ENCODE results near the gene AIF1L.
"Not testable (repeated sequence)": the region's sequence is repeated elsewhere in the genome, so short reads cannot be mapped to it uniquely, and the experiment has no call there.

AIF1L gene

GRCh38 chr9:131097948-131098278, 1.6 kb downstream of the AIF1L start:
- H3K9me3 ChIP-seq (ENCODE audit: low read length): no peaks in the 10 kb centered on the region
- no peaks in the 10 kb centered on the region for H3K36me3 ChIP-seq (ENCODE audit: insufficient read depth, low read length)
- peaks cover 21% of the 10 kb centered on the region for H3K4me1 ChIP-seq (ENCODE audit: insufficient read depth, low read length)
- peaks cover 8% of the 10 kb centered on the region for H3K27me3 ChIP-seq (ENCODE audit: insufficient read depth, low read length)
- H2AFZ ChIP-seq (ENCODE audit: low read depth, low read length): no peak overlapping the region
- H3K4me3 ChIP-seq (ENCODE audit: low read length): peak overlapping the region; percentile 90

- no peaks in the 10 kb centered on the region for H3K36me3 ChIP-seq (ENCODE audit: insufficient read depth, low read length)
- H3K4me3 ChIP-seq (ENCODE audit: low read length): no peak overlapping the region
- H3K4me1 ChIP-seq (ENCODE audit: insufficient read depth, low read length): peaks cover 21% of the 10 kb centered on the region
- peaks cover 8% of the 10 kb centered on the region for H3K27me3 ChIP-seq (ENCODE audit: insufficient read depth, low read length)
- no peaks in the 10 kb centered on the region for H3K9me3 ChIP-seq (ENCODE audit: low read length)
- H2AFZ ChIP-seq (ENCODE audit: low read depth, low read length): no peak overlapping the region
Measured at GRCh38 chr9:131098391-131099101, 2.2 kb downstream of the AIF1L start.

- Histone ChIP-seq H3K4me1 (ENCODE audit: insufficient read depth, low read length) (peaks cover 21% of the 10 kb centered on the region), H3K9me3 (ENCODE audit: low read length) (no peaks in the 10 kb centered on the region), H3K4me3 (ENCODE audit: low read length) (no peak overlapping the region), H3K36me3 (ENCODE audit: insufficient read depth, low read length) (no peaks in the 10 kb centered on the region), H2AFZ (ENCODE audit: low read depth, low read length) (no peak overlapping the region), H3K27me3 (ENCODE audit: insufficient read depth, low read length) (peaks cover 5% of the 10 kb centered on the region)
Measured at GRCh38 chr9:131099102-131099606, 2.8 kb downstream of the AIF1L start.

DNA sequence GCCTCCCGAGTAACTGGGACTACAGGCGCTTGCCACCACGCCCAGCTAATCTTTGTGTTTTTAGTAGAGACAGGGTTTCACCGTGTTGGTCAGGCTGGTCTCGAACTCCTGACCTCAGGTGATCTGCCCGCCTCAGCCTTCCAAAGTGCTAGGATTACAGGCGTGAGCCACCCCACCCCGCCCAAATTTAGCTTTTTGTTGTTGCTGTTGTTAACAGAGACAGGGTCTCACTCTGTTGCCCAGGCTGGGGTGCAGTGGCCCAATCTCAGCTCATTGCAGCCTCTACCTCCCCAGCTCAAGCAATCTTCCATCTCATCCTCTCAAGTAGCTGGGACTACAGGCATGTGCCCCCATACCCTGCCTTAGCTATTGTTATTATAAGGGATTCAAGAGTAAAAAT, 3.5 kb downstream of the AIF1L start:
- not testable (repeated sequence) for H3K27me3 ChIP-seq (ENCODE audit: insufficient read depth, low read length); H3K9me3 ChIP-seq (ENCODE audit: low read length)

GRCh38 chr9:131100445-131100844, 4.1 kb downstream of the AIF1L start:
- H3K9me3 ChIP-seq (ENCODE audit: low read length): no peaks in the 10 kb centered on the region
- H3K4me3 ChIP-seq (ENCODE audit: low read length): no peak overlapping the region
- H3K36me3 ChIP-seq (ENCODE audit: insufficient read depth, low read length): no peaks in the 10 kb centered on the region
- H3K27me3 ChIP-seq (ENCODE audit: insufficient read depth, low read length): no peaks in the 10 kb centered on the region
- no peak overlapping the region for H2AFZ ChIP-seq (ENCODE audit: low read depth, low read length)
- H3K4me1 ChIP-seq (ENCODE audit: insufficient read depth, low read length): peaks cover 21% of the 10 kb centered on the region

More for the DNA sequence above, 3.5 kb downstream of the AIF1L start:
- H3K4me1 ChIP-seq (ENCODE audit: insufficient read depth, low read length): peaks cover 21% of the 10 kb centered on the region
- H2AFZ ChIP-seq (ENCODE audit: low read depth, low read length); H3K36me3 ChIP-seq (ENCODE audit: insufficient read depth, low read length); H3K4me3 ChIP-seq (ENCODE audit: low read length): not testable (repeated sequence)

- H3K9me3 ChIP-seq (ENCODE audit: low read length): no peaks in the 10 kb centered on the region
- no peaks in the 10 kb centered on the region for H3K27me3 ChIP-seq (ENCODE audit: insufficient read depth, low read length)
- H3K4me3 ChIP-seq (ENCODE audit: low read length): no peak overlapping the region
- H3K4me1 ChIP-seq (ENCODE audit: insufficient read depth, low read length): peaks cover 16% of the 10 kb centered on the region
- no peaks in the 10 kb centered on the region for H3K36me3 ChIP-seq (ENCODE audit: insufficient read depth, low read length)
- H2AFZ ChIP-seq (ENCODE audit: low read depth, low read length): no peak overlapping the region
Measured at GRCh38 chr9:131101207-131101964, 5.1 kb downstream of the AIF1L start.

- no peaks in the 10 kb centered on the region for H3K9me3 ChIP-seq (ENCODE audit: low read length)
- H3K4me1 ChIP-seq (ENCODE audit: insufficient read depth, low read length): peaks cover 2% of the 10 kb centered on the region
- H3K27me3 ChIP-seq (ENCODE audit: insufficient read depth, low read length): no peaks in the 10 kb centered on the region
- no peak overlapping the region for H3K4me3 ChIP-seq (ENCODE audit: low read length)
- H2AFZ ChIP-seq (ENCODE audit: low read depth, low read length): no peak overlapping the region
- peaks cover 3% of the 10 kb centered on the region for H3K36me3 ChIP-seq (ENCODE audit: insufficient read depth, low read length)
Measured at GRCh38 chr9:131103024-131103423, 6.7 kb downstream of the AIF1L start.

DNA sequence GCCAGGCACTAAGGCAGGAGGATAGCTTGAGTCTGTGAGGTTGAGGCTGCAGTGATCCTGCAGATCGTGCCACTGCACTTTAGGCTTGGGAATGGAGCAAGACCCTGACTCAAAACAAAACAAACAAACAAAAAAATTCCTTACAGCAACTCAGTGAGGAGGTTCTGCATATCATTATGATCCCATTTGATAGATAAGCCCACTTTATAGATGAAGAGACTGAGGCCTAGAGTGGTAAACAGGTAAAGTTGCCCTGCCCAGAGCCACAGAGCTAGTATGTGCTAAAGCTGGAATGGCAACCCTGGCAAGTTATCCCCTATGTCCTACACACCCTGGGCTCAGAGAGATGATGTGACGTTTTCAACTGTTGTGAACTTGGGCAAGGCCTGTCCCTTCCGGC, 7.2 kb downstream of the AIF1L start:
- no peaks in the 10 kb centered on the region for H3K4me1 ChIP-seq (ENCODE audit: insufficient read depth, low read length)
- no peaks in the 10 kb centered on the region for H3K27me3 ChIP-seq (ENCODE audit: insufficient read depth, low read length)
- no peak overlapping the region for H3K4me3 ChIP-seq (ENCODE audit: low read length)
- H3K9me3 ChIP-seq (ENCODE audit: low read length): no peaks in the 10 kb centered on the region
- H2AFZ ChIP-seq (ENCODE audit: low read depth, low read length): no peak overlapping the region
- H3K36me3 ChIP-seq (ENCODE audit: insufficient read depth, low read length): peaks cover 3% of the 10 kb centered on the region

- Histone ChIP-seq H3K4me3 (ENCODE audit: low read length) (no peak overlapping the region), H3K4me1 (ENCODE audit: insufficient read depth, low read length) (no peaks in the 10 kb centered on the region), H2AFZ (ENCODE audit: low read depth, low read length) (no peak overlapping the region), H3K9me3 (ENCODE audit: low read length) (no peaks in the 10 kb centered on the region), H3K36me3 (ENCODE audit: insufficient read depth, low read length) (peaks cover 3% of the 10 kb centered on the region), H3K27me3 (ENCODE audit: insufficient read depth, low read length) (no peaks in the 10 kb centered on the region)
Measured at GRCh38 chr9:131104016-131104740, 7.8 kb downstream of the AIF1L start.

DNA sequence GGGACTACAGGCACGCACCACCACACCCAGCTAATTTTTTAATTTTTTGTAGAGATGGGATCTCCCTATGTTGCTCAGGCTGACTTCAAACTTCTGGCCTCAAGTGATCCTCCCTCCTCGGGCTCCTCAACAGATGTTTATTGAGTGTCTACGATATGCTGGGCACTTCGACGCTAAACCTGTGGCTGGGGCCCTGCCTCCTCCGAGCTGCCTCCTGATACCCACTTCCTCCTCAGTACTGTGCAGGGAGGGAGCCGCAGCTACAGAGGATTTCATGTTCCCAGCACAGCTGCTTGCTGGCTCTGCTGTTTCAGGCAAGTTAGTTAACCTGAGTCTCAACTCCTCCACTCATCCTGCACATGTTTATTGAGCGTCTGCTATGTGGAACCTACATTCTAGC, 9.6 kb downstream of the AIF1L start:
- Histone ChIP-seq H3K36me3 (ENCODE audit: insufficient read depth, low read length) (peaks cover 3% of the 10 kb centered on the region), H3K9me3 (ENCODE audit: low read length) (no peaks in the 10 kb centered on the region), H2AFZ (ENCODE audit: low read depth, low read length) (no peak overlapping the region), H3K4me3 (ENCODE audit: low read length) (no peak overlapping the region), H3K4me1 (ENCODE audit: insufficient read depth, low read length) (no peaks in the 10 kb centered on the region), H3K27me3 (ENCODE audit: insufficient read depth, low read length) (no peaks in the 10 kb centered on the region)

DNA sequence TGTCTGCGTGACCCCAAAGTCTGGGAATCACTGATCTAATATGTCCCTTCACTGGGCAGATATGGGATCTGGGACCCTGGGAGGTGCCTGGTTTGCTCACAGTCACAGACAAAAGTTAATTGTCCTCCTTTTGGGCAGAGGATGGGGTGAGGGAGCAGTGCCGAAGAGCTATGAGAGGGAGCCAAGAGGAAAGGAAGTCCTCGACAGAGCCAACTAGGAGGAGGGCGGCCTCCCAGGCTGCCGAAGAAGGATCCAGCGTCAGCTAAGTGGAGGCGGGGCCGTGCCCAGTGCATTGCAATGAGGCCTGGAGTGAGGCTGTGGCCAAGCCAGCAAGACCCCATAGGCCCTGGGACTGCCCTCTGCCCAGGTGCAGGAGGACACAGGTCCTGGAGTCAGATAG, 11.4 kb downstream of the AIF1L start:
- H3K36me3 ChIP-seq (ENCODE audit: insufficient read depth, low read length): peaks cover 3% of the 10 kb centered on the region
- H3K4me1 ChIP-seq (ENCODE audit: insufficient read depth, low read length): peaks cover 15% of the 10 kb centered on the region
- H2AFZ ChIP-seq (ENCODE audit: low read depth, low read length): no peak overlapping the region
- H3K9me3 ChIP-seq (ENCODE audit: low read length): no peaks in the 10 kb centered on the region
- no peak overlapping the region for H3K4me3 ChIP-seq (ENCODE audit: low read length)
- no peaks in the 10 kb centered on the region for H3K27me3 ChIP-seq (ENCODE audit: insufficient read depth, low read length)

- H3K4me1 ChIP-seq (ENCODE audit: insufficient read depth, low read length): peaks cover 15% of the 10 kb centered on the region
- H3K36me3 ChIP-seq (ENCODE audit: insufficient read depth, low read length): peaks cover 5% of the 10 kb centered on the region
- H3K27me3 ChIP-seq (ENCODE audit: insufficient read depth, low read length): no peaks in the 10 kb centered on the region
- no peak overlapping the region for H3K4me3 ChIP-seq (ENCODE audit: low read length)
- no peaks in the 10 kb centered on the region for H3K9me3 ChIP-seq (ENCODE audit: low read length)
- H2AFZ ChIP-seq (ENCODE audit: low read depth, low read length): peak overlapping the region; percentile 33
Measured at GRCh38 chr9:131111186-131111853, 15.0 kb downstream of the AIF1L start.

All from neuron (in vitro differentiated cells).